Hematopoietic multipotent progenitor cell treated with erythropoietin and hydrocortisone succinate and interleukin-3 and kit ligand, for 6 days (in vitro differentiated cells): ENCODE data around the gene ALG5.

Experiments
- DNase-seq: peaks from one replicate; pipeline ENCODE4 v3.0.0-alpha.2; 2015

Gene ALG5, protein sequence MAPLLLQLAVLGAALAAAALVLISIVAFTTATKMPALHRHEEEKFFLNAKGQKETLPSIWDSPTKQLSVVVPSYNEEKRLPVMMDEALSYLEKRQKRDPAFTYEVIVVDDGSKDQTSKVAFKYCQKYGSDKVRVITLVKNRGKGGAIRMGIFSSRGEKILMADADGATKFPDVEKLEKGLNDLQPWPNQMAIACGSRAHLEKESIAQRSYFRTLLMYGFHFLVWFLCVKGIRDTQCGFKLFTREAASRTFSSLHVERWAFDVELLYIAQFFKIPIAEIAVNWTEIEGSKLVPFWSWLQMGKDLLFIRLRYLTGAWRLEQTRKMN

DNA sequence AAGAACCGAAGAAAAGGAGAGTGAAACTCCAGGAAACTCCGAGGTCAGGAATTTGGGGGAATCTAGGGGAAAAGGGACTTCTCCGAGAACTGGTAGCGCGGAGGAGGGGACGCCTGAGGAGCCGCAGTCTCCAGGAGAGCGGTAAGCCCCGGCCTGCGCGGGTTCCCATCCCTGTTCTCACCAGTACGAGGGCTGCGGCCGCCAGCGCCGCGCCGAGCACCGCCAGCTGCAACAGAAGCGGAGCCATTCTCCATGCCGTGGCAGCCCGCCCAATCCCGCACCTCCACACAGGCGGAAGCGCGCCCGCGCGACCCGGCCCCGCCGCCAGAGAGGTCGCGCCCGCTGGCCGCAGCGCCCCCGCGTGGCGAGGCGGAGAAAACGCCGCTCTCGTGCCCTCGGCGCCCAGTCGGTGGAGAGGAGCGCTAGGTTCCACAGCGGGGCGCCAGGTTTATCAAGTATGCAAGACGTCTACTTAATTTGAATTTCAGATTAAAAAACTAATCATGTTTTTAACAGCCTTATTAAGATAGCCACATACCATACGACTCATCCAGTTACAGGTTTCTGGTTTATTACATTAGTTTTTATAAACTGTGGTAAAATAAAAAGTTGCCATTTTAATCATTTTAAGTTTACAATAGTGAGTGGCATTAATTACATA is at the start of gene ALG5:
Gene ALG5, minus strand, starts transcription at position 287 of the 661 bp plus-strand sequence. Its CDS starts 40 bp downstream, at position 247.
- peak; percentile 92 for DNase-seq

DNA sequence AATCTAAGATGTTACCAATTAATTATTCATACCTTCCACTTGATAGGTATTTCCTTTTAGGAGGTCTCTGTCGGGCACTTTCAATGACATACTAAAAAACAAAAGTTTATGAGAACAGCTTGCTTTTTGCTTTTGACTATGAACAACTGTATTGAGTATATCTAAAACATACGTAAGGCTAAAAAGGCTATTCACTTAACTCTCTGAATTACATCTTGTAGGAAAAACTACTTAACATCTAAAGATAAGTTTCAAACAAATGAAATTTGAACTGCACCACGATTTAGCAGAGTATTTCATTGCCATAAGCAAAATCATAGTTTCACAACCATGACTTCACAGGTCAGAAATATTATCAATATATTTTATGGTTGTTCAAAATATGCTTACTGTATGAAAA is 48.7 kb upstream of the ALG5 start:
- no peak for DNase-seq

DNA sequence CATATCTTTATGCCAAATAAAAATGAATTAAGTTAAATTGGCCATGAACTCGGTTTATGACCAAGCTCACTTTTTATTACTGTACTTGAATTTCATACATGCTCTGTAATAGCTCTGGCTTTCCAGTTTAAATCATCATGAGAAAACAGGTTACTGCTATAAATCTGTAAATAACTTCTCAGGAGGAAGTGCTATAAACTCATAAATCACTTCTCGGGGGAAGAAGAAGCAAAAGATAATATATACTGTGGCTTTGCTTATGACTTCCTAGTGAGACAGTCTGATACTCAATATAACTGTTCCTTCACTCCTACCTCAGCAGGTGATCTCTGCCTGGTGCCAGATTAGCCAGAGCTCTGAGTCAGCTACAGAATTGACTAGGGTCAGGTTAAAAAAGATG is 47.9 kb upstream of the ALG5 start:
- no peak for DNase-seq

DNA sequence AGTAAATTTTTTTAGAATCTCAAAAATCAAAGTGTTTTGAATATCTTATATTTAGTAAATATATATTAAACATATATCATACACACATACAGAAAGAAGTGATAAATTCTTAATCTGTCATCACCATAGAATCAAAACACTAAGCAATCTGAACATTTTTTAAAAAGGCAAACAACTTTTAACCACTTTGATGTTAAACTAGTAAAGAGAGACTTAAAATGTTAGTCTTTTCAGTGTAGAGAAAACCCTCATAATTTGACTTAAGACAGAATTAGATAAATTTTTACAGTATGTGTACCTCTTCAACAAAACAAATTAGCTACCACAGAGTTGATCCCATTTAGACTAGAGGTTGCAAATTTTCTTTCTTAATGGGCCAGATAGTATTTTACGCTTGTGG is 46.9 kb upstream of the ALG5 start:
- no peak for DNase-seq

DNA sequence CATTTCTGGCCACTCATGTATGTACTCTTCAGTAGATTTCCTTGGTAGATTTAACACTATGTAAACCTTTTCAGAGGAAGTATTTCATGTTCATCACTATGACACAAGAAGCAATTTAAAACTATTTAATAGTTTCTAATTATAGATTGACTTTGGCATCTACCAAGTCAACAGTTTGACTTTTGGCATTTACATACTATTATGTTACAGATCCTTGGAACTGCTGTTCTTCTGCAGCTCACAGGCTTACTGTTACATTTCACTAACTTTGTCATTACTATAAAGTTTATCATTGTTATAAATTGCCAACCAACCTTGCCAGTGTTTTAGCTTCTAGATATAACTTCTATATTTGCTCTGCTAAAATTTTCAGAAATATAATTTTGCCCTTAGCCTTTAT is 41.6 kb upstream of the ALG5 start:
- DNase-seq, result no peak

DNA sequence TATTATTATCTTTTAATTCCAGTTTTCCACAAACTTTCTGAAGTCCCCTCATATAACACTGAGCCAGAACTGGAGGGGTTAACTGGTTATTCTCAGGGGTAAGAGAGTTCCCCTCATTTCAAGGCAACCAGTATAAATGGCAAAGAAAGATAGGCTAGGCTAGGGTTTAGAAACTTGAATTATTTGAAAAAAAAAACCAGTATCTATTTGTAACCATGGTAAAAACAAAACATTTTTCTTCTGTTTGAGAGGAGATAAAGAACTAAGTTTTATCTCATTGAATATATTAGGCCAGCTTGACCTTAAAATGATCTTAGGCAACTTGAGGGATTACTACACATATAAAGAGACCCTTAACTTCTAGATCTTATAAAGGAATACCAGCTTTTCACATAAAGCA is 40.8 kb upstream of the ALG5 start:
- DNase-seq, result peak; percentile 85

DNA sequence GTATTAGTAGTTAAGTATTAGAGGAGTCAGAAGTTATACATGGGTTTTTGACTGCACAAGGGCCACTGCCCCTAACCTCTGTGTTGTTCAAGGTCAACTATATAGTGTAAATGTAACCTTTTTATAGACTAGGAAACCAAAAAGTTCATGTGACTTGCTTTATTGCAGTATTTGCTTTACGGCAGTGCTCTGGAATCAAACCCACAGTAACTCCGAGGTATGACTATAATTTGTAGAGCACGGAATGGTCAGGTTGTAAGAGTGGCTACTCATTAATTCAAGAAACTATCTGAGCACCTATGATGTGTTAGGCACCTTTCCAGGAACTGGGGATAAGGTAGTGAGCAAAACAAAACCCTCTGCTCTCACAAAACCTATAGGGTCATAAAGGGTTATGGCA is 38.1 kb upstream of the ALG5 start:
- DNase-seq, result no peak

DNA sequence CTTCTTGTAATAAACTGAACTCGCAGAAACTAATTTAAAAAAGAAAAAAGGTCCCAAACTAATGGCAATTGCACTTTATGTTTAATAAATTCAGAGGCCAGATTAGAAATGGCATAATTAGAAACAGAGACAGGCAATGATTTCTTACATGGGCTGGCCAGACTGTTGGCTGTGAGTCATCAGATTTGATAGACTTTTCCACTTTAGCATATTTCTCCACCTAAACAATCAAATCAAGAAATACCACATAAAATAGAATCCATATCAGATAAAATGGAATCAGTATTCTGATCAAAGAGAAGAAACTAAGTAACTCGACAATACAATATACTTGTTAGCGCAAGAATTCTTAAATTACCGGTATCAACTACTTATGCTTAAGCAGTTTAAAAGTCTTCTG is 30.5 kb upstream of the ALG5 start:
- no peak for DNase-seq

DNA sequence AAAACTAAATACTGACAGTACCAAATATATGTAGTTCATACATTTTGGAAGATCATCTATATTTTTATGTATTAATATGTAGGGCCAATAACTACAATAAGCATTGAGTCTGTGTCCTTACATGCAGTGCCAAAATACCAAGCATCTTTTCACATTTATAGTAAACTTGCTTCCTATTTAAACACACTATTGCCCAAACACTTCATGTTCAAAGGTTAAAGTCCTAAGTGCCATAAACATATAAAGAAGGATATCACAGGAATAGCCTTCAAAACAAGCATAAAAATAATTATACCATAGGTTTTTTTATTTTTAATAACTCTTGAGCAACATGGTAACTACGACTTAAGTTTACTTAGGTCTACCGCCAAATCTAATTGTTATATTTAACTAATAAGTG is 28.5 kb upstream of the ALG5 start:
- DNase-seq, result no peak

DNA sequence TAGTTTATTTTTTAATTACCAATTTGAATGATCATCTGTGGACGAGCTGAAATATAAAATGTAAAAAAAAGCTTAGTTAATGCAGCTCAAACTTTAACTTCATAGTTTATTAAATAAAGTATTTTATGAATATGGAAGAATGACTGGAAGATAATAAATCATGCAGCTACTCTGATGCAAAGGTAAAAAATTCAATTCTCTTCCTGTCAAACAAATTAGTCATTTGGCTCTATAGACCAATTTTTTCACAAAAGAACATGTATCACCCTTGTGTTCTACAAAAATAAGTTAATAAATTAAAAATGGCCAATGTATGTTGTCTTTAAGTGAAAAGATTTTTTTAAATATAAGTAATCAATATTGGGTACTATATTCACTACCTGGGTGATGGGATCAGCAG is 27.6 kb upstream of the ALG5 start:
- no peak for DNase-seq

DNA sequence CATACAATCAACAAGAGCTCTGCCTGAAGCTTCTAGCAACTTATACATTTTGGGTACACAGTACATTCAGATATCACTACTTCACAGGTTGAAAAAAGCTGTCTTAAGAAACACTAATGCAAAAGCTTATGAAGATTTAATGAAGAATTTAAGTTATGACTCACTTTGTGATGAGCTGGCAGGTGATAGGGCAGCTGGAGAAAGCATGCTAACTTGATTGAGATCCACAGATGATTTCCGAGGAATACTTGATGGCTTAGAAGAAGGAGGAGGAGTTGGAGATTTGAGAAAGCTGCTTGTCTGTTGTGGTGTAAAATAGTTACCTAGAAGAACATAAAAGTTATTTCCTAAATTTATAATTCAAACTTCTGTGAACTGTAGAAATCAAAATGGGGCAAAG is 24.7 kb upstream of the ALG5 start:
- DNase-seq, result no peak

DNA sequence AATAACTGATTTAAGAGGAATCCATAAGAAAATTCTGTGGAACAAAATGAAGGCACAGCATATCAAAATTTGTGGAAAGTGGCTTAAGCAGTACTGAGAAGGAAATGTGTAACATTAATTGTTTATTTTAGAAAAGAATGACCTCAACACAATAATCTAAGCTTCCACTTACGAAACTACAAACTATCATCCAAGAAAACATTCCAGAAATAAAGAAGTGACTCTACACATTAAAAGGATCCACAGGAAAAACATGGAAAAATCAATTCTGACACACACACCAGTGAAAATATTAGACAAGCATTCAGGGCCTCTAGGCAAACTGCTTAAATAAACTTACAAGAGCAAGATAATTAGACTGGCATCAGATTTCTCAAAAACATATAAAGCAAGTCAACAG is 15.5 kb upstream of the ALG5 start:
- no peak for DNase-seq

DNA sequence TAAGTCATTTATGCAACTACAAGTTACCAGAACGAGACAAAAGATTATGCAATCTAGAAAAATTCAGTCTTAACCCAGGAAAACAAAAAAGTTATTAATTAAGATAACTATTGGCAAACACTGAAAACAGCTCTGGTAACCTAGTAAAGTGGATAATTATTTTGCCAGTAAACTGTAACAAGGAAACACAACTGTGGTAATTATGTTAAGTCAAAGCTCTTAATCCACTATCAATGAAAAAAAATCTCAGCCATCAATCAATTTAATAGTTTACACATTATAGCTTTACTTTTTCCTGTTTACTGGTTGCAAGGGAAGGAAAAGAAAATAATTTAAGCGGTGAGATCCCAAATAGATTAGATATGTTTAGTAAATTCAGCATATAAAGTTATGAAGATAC is 12.6 kb upstream of the ALG5 start:
- DNase-seq, result no peak

DNA sequence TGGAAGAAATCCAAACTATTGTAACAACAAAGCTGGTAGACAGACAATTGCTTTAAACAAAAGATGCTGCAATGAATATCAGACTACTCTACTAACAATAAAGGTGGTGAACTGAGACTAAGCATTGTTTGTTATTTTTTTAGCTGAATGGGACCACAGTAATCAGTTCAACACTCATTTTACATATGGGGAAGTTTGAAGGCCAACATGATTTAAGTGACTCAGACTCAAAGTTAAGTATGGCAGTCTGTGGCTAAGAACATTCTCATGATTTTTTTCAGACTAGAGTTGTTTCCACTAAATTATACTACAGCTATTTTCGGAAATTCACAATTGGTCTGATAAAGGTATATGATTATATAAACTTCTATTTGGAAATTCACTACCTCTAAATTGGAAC is 11.9 kb upstream of the ALG5 start:
- no peak for DNase-seq

DNA sequence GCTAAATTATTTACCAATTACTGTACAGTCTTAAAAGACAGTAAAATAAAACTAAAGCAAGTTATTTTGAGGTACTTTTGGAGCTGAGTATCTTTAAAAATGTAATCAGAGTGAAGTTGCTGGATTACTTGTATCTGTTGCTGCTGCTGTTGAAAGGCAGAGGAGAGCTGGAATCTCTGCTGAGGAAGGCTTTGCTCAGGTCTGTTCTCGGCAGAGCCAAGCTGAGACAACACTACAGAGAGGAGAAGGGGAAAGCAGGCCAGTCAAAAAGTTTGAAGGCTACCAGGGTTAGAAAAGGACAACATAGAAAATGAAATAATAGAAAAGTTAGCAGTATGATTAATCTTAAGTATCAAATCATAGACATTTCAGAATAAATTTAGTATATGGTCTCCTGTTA is 11.3 kb upstream of the ALG5 start:
- no peak for DNase-seq

DNA sequence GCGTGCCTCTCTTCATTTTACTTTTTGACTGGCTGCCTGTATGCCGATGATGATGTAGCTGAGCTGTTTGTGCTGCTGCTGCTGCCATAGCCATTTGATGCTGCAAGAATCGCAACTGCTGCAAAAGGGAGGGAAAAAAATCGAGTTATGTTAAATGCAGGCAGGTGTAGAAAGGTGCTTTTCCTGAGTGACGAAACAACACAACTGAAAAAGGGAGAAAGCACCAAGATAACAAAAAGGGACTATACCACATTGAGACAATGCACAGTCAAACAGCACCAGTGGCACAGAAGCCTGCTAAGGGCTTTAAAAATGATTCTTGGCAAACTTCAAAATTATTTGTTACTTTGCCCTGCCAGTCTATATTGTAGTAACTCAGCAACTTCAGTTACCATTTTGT is 10.6 kb upstream of the ALG5 start:
- no peak for DNase-seq

DNA sequence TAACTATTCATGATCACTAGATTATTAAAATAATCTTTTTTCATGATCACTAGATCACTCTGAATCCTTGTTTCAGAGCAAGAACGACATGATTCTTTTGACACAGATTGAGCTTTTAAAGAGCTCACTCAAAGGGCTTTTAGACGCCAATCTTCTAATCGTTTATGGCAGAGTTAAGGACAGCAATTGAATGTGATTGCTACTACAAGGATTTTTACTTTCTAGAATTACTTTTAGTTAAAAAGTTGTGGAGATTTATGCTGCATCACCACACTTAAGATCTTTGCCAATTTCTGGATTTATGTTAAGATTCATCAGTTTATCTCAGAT is 2.7 kb upstream of the ALG5 start:
- no peak for DNase-seq

DNA sequence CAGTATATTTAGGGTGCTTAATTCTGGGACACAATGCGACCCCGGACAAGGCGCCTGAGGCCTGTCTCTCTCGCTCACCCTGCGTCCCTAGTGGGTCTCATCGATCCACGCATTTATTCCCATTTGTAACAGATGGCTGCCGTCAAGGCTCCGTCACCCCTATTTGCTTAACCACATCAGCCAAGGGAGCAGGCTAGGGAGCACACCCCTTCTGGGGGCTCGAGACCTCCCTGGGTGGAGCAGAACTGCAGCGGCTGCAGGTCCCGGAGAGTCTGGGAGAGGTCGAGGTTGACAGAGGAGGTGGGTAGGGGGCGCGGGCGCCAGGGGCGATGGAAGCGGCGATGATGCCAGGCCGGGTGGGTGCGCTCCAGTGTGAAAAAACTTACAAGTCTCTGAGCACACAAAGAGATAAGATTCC is 507 bp downstream of the ALG5 start:
- peak; percentile 32 for DNase-seq

DNA sequence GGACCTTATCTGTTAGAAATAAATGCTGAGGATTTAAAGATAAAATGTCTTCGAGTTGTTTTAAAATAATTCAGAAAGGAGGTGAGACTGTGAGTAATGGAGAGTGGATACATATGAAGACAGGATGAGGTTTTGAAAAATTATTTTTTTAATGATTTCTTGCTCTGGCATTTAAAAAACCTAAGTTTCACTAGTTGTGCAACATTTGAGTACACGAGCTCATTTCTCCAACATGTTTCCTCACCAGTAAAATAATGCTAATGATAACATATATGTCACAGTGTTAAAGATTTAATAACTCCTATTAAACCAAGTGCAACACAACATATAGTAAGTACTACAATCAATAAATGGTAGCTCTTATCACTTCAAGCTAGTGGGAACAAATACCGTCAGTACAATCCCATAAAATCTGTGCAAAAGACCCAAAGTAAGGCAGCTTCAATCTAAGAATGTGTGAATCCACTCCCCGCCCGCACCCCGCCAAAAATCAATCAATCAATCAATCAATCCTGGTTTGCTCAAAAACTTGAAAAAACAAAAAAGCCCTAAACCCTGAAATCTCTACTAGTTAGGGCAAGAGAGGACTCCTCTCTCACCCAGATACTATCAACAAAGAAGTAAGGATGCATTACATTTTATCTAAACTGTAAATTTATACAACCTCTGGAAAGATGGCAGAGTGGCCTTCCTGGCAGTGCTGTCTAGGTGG is 1.3 kb downstream of the ALG5 start:
- DNase-seq, result no peak

DNA sequence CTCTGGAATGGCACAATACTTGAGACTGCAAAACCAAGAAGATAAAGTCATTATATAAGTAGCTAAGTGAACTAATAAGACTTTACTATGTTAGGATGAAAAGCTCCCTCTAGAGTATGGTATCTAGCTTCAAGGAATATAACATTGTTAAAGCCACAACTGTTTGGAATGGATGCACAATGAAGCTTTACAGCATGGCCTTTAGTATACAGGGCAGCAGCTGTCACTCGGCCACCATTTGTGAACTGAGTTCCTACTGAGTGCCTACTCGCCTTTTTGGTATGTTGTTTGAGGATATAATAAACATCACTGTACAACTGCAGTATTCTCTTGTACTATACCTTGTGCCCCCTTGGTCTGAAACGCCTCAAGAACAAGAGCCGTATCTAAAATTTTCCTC is 6.8 kb downstream of the ALG5 start:
- DNase-seq, result no peak

DNA sequence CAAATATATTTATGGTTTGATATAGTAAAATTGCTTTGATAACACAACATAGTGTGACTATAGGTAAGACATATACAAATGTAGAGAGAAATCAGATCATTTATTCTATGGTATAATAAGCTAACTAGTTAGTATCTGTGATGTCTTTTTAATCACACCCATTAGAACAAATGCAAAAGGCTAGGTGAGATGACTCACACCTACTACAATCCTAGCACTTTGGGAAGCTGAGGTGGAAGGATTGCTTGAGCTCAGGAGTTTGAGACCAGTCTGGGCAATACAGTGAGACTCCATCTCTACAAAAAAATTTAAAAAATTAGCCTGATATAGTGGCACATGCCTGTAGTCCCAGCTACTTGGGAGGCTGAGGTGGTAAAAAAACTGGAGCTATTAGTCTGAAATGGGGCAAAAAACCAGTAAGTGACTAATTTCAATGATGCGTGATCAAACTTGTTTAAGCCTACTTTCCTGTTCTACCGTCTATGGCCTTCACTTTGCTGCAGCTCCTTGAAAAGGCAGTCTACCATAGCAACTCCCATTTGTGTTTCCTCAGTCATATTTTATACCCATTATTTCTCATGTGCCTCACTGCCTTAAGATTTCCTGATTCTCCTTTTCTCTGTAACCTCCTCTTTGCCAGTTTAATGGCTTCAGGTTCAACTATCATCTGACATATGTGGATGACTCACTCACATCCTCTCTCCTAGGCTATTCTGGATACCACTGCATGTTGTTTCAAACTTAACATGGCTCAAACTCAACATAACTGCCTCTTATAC is 12.5 kb downstream of the ALG5 start:
- DNase-seq, result no peak

DNA sequence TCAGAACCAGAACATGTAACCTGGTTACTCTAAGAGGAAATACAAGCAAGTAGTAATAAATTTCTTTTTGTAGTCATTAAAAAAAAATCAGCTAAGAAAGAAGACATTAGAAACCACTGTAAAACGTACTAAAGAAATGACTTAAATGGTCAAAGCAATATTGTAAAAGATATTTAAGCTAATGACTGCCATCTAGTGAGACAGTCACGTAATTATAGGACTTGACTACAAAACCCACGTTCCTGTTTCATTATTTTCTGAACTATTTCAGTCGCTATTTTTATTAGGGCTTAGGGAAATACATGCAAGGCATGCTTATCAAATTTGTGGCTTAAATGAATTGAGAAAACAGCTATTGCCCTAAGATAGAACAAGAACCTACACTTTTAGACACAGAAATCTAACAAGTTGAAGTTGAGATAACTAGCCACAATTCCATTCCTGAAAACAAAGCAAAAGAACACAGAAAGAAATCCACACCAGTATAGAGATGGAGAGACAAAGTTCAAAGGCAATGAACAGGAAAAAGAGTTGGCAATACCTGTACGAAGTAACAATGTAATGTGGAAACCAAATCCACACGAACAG is 17.9 kb downstream of the ALG5 start:
- peak; percentile 84 for DNase-seq

DNA sequence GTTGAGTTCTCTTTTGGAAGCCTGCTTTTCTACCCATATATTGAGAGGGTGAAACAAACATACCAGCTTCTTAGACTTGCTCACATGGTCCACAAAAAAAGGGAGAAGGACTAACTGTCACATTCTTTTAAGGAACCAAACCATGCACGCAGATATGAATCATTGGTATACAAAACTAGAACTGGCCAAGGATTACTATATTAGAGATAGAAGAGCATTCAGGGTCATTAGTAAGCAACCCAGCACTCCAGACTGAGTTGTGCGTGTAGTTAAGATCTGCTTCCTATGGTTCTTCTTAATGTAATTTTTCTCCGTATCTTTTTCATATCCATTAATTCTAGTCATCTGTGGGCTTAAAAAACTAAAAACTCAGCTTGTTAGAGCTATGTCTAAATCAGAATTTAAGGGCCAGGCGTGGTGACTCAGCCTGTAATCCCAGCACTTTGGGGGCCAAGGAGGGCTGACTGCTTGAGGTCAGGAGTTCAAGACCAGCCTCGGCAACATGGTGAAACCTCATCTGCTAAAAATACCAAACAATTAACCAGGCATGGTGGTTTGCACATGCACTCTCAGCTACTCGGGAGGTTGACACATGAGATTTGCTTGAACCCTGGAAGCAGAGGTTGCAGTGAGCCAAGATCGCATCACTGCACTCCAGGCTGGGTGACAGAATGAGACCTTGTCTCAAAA is 19.6 kb downstream of the ALG5 start:
- no peak for DNase-seq
